AG09309 (cell line): ENCODE data around the gene EFCAB12.

Experiments used
- DNase-seq: peaks from one replicate; pipeline ENCODE4 v3.0.0-alpha.2; 2010; ENCODE audit warnings: low read depth
- H3K4me3 ChIP-seq: 2 replicates; pipeline ENCODE4 v1.5.1; 2011; ENCODE audit warnings: mild to moderate bottlenecking, low read depth, low read length, moderate library complexity; ENCODE audit not compliant: control insufficient read depth
- TF ChIP-seq, protein P1 (sequence below): IDR thresholded peaks from 2 replicates; pipeline ENCODE4 v1.5.1; 2011; ENCODE audit warnings: mild to moderate bottlenecking, low read depth, low read length, inconsistent platforms; ENCODE audit not compliant: insufficient read depth, control insufficient read depth; ENCODE audit errors: missing control alignments

EFCAB12 gene

DNA sequence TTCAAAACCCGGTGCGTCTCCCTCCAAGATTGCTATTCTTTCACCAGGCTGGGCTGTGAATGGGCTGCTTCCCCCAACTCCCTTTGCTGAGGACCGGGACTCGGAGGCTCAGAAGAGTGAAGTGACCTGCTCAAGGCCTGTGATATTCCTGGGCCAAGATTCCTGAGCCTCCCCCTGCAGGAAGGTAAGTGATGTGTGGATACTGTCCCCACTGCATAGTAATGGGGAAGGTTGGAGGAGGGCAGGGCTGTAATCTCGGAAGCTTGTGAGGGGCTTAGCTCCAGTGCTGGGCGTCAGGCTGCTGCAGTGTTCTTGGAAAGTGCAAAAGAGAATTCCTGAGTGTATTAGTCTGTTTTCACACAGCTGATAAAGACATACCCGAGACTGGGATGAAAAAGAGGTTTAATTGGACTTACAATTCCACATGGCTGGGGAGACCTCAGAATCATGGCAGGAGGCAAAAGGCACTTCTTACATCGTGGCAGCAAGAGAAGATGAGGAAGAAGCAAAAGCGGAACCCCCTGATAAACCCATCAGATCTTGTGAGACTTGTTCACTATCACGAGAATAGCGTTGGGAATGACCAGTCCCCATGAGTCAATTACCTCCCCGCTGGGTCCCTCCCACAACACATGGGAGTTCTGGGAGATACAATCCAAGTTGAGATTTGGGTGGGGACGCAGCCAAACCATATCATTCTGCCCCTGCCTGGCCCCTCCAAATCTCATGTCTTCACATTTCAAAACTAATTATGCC is 67.6 kb downstream of the EFCAB12 start:
- DNase-seq: no peak
- no peak overlapping the region for H3K4me3 ChIP-seq
- TF ChIP-seq, protein P1, sequence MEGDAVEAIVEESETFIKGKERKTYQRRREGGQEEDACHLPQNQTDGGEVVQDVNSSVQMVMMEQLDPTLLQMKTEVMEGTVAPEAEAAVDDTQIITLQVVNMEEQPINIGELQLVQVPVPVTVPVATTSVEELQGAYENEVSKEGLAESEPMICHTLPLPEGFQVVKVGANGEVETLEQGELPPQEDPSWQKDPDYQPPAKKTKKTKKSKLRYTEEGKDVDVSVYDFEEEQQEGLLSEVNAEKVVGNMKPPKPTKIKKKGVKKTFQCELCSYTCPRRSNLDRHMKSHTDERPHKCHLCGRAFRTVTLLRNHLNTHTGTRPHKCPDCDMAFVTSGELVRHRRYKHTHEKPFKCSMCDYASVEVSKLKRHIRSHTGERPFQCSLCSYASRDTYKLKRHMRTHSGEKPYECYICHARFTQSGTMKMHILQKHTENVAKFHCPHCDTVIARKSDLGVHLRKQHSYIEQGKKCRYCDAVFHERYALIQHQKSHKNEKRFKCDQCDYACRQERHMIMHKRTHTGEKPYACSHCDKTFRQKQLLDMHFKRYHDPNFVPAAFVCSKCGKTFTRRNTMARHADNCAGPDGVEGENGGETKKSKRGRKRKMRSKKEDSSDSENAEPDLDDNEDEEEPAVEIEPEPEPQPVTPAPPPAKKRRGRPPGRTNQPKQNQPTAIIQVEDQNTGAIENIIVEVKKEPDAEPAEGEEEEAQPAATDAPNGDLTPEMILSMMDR: no peak

DNA sequence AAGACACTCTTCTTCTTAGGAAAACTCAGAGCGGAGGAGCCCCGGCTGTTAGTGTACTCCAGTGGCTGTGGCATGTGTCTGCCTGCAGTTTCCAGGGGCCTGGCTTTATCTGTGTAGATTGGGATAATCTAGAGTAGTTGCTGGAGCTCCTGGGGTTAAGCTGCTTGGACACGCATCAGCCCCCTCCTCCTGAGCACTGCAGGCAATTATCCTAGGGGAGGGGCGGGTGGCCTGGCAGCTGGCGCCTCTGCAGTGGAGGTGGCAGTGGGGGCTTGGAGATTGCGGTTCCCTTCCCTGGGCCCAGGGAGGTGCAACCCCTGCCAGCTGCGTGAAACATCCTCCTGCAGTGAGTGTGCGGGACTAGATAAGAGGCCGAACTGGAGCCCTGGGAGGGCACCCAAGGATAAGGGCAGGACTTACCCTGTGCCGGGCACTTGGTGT is 68.2 kb downstream of the EFCAB12 start:
- no peak for DNase-seq
- H3K4me3 ChIP-seq: no peak overlapping the region
- TF ChIP-seq, protein P1: no peak

DNA sequence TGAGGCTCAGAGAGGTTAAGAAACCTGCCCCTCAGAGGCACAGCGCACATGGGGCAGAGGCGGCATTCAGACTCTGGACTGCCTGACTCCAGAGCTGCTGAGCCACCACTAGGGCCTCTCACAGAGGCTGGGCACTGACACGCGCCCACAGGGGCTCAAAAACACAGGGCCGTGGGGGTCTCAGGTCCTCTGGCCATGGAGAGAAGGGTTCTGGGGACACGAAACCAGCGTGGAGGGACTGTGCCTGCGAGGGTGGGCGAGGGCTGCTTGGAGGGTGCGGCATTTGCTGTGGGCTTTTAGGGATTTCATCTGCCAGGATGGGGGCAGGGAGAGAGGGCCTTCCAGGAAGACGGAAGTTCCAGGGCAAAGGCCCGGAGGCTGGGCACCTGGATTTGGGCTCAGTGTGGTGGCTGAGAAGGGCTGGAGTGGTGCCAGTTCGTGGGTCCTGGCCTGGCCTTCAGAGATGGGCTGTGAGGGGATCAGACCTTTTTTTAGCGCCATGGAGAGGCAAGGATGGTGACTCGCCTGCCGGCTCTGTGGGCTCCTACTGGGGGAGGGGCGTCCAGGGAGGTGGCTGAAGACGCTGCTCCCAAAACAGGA is 69.6 kb downstream of the EFCAB12 start:
- no peak for DNase-seq
- TF ChIP-seq, protein P1: no peak
- no peak overlapping the region for H3K4me3 ChIP-seq

DNA sequence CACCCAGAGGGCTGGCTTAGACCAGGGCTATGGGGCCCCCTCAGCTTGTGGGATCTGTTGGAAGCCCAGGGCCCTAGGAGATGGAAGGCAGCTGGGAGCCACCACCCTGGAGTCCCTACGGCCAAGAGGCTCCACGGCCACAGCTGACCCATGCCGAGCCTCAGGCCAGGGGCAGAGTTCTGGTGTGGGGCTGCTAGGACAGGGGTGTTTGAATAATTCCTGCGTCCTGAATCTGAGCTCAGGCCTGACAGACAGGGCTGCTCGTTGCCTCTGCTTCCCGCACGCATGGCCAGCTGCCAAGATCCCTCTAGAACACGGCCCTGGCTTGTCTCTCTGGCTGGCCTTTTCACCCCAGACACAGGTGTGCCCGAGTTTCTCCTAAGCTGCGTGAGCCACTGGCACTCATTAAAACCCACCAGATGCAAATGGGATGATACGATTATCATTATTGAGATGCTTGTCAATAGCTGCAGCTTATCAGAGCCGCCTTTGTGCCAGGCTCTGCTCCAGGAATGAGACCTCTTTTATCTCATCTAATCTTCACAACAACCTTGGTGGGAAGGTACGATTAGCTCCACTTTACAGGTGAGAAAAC is 70.2 kb downstream of the EFCAB12 start:
- DNase-seq: no peak
- no peak overlapping the region for H3K4me3 ChIP-seq
- TF ChIP-seq, protein P1: no peak

DNA sequence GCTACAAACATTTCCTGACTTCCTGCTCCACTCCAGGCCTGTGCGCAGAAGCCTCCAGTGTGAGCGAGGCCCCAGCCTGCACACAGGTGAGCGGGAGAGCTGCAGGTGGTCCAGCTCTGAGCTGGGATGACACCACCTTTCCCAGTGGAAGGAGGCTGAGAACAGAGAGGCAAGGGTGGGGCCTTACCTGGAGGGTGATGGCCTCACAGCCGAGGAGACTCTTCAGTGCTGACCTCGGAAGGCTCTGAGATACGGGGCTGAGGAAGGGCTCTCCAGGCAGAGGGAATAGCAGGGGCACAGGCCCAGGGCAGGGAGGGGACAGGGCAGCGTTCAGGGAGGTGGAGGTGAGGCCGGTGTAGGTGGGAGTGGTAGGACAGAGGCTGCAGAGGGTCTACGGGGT is 70.8 kb downstream of the EFCAB12 start:
- no peak for DNase-seq
- H3K4me3 ChIP-seq: no peak overlapping the region
- TF ChIP-seq, protein P1: no peak

DNA sequence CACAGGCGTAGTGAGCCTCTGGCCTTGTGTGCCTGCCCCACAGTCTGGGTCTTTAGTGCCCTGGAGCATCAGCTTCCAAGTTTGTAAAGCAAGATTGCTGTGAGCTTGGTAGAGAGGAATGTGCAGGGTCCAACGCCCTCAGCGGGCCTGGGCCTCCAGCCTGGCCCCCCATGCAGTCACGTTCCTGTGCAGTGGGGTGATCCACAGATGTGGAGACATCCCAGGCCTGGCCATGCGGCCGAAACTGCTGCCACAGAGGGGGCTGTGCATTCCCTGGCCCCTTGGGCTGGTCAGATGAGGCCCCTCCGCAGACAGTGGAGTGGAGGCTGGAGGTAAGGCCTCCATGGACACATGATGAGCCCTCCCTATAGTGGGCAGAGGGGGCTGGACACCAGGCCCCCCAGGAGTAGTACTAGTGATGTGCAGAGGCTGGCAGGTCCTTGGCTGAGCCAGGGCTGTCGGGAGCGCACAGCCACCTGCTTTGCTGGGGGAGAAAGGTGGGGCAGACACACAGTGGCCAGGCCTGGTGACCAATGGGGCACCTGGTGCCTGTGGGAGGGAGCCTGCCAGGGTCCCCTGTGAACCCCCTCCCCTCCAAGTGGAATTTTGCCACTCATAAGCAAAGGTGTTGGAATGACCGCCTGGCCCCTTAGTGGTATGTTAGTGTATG is 71.5 kb downstream of the EFCAB12 start:
- DNase-seq: no peak
- TF ChIP-seq, protein P1: no peak
- H3K4me3 ChIP-seq: no peak overlapping the region
